Panc1 (cell line): ENCODE results near the gene ARF1. TPM values are rescaled to one million over a fixed set of nuclear protein-coding genes. Genes with fewer than 3 reads are reported as not detected.
A peak's percentile ranks its signal among the peaks of the same experiment; 100 is the strongest.

Experiments used
- ATAC-seq: fragments of 200-7000 bp; cut with Tn5 transposase; 2 replicates; pipeline ENCODE4 v1.9.1; 2020; ENCODE audit warnings: mild to moderate bottlenecking, moderate library complexity
- BruUV-seq: library from RNA; stranded (reverse); fragments of 400-500 nt; replicated peaks from 2 replicates; lab custom pipeline; 2021; lab: Mats Ljungman, UMichigan
- CTCF ChIA-PET: fragments of 300-600 bp; sonication (Branson Sonifier 250); formaldehyde crosslinking; loops from one replicate; lab custom pipeline; 2022; ENCODE audit warnings: antibody characterized with exemption; lab: Charles Lee
- POLR2A ChIA-PET: fragments of 300-600 bp; sonication (Branson Sonifier 250); formaldehyde crosslinking; loops from one replicate; lab custom pipeline; 2022; ENCODE audit warnings: antibody characterized with exemption; lab: Charles Lee
- DNase-seq: peaks from one replicate; pipeline ENCODE4 v3.0.0-alpha.2; 2010; ENCODE audit warnings: low read depth, low spot score
- H3K27ac ChIP-seq: 2 replicates; pipeline ENCODE4 v1.5.1; 2011; ENCODE audit warnings: mild to moderate bottlenecking, low read length, inconsistent platforms
- H3K27me3 ChIP-seq: fragments of 200-500 bp; sonication (Bioruptor generic); 2 replicates; pipeline ENCODE4 v1.6.0; 2014; ENCODE audit warnings: low read length, inconsistent platforms; ENCODE audit not compliant: control insufficient read depth, insufficient read depth
- H3K36me3 ChIP-seq: fragments of 200-500 bp; sonication (Bioruptor generic); 2 replicates; pipeline ENCODE4 v1.5.1; 2014; ENCODE audit warnings: inconsistent platforms, mild to moderate bottlenecking, low read length, moderate library complexity; ENCODE audit not compliant: control insufficient read depth, insufficient read depth
- H3K4me1 ChIP-seq: 2 replicates; pipeline ENCODE4 v1.5.1; 2011; ENCODE audit warnings: inconsistent platforms, mild to moderate bottlenecking, low read length, moderate library complexity; ENCODE audit not compliant: control insufficient read depth, insufficient read depth
- H3K4me3 ChIP-seq, 2 experiments: 2 replicates each; pipeline ENCODE4 v1.5.1; 2011 to 2012; ENCODE audit warnings: low read depth in 2 of 2, low read length in 2 of 2, mild to moderate bottlenecking in 2 of 2, inconsistent platforms in 1 of 2, moderate library complexity in 1 of 2
- H3K9me3 ChIP-seq: fragments of 200-500 bp; sonication (Bioruptor generic); 2 replicates; pipeline ENCODE4 v1.5.1; 2014; ENCODE audit warnings: low read depth, mild to moderate bottlenecking, inconsistent platforms, low read length, moderate library complexity; ENCODE audit not compliant: control insufficient read depth, insufficient read depth
- POLR2AphosphoS5 ChIP-seq: IDR thresholded peaks from 2 replicates; pipeline ENCODE4 v1.6.1; 2012; ENCODE audit warnings: mild to moderate bottlenecking, low read depth, low read length, moderate library complexity
- SIN3A ChIP-seq: IDR thresholded peaks from 2 replicates; pipeline ENCODE4 v1.6.1; 2012; ENCODE audit warnings: low read depth, mild to moderate bottlenecking, low read length, moderate library complexity, borderline replicate concordance; ENCODE audit not compliant: insufficient read depth
- TCF7L2 ChIP-seq: IDR thresholded peaks from 2 replicates; pipeline ENCODE4 v1.6.1; 2011; ENCODE audit warnings: mild to moderate bottlenecking, low read depth, low read length, inconsistent platforms
- in situ Hi-C: cut with HindIII; loops from 2 replicates; pipeline ENCODE4 v1.10.0; 2016; ENCODE audit warnings: low sequenced_read_pairs, low pct_unique_long_range_greater_than_20kb
- intact Hi-C: fragments of 100-400 bp; cut with micrococcal nuclease; formaldehyde crosslinking; loops from one replicate; pipeline ENCODE4 v1.10.0; 2022; ENCODE audit not compliant: unreplicated experiment
- total RNA-seq: library from RNA; stranded (reverse); gene quantifications from one replicate; pipeline ENCODE4 v1.2.1, GENCODE V29; 2021; ENCODE audit not compliant: unreplicated experiment
- TF ChIP-seq, protein P1 (sequence below): fragments of 450-650 bp; IDR thresholded peaks from 2 replicates; pipeline ENCODE4 v1.5.1; 2017; ENCODE audit warnings: mild to moderate bottlenecking
- TF ChIP-seq, protein P2 (sequence below), 2 experiments: IDR thresholded peaks; 2 replicates each; pipeline ENCODE4 v1.6.1; 2011 to 2012; ENCODE audit warnings: low read depth in 2 of 2, control low read depth in 1 of 2, low read length in 1 of 2, mild to moderate bottlenecking in 1 of 2, moderate library complexity in 1 of 2; ENCODE audit not compliant: insufficient read depth in 1 of 2

The ARF1 gene
- total RNA-seq, 1 experiment from 2014 or later, result 321 TPM

DNA sequence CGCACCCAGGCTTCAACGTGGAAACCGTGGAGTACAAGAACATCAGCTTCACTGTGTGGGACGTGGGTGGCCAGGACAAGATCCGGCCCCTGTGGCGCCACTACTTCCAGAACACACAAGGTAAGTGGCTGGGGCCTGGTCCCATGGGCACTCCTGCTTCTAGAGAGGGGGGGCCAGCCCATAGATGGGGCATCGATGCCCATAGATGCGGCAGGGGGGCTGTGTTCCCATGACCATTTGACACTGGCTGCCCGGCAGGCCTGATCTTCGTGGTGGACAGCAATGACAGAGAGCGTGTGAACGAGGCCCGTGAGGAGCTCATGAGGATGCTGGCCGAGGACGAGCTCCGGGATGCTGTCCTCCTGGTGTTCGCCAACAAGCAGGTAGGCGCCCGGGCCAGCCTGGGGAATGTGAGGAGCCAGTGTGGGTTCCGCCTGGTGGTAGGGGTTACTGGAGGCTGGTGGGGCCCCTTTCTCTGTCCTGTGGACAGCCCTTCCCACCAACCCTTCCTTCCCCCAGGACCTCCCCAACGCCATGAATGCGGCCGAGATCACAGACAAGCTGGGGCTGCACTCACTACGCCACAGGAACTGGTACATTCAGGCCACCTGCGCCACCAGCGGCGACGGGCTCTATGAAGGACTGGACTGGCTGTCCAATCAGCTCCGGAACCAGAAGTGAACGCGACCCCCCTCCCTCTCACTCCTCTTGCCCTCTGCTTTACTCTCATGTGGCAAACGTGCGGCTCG is 15.0 kb downstream of the ARF1 start:
- intact Hi-C loops, result no loop called here
- TF ChIP-seq TCF7L2 (no peak), POLR2AphosphoS5 (no peak), SIN3A (no peak)
- TF ChIP-seq, protein P1, sequence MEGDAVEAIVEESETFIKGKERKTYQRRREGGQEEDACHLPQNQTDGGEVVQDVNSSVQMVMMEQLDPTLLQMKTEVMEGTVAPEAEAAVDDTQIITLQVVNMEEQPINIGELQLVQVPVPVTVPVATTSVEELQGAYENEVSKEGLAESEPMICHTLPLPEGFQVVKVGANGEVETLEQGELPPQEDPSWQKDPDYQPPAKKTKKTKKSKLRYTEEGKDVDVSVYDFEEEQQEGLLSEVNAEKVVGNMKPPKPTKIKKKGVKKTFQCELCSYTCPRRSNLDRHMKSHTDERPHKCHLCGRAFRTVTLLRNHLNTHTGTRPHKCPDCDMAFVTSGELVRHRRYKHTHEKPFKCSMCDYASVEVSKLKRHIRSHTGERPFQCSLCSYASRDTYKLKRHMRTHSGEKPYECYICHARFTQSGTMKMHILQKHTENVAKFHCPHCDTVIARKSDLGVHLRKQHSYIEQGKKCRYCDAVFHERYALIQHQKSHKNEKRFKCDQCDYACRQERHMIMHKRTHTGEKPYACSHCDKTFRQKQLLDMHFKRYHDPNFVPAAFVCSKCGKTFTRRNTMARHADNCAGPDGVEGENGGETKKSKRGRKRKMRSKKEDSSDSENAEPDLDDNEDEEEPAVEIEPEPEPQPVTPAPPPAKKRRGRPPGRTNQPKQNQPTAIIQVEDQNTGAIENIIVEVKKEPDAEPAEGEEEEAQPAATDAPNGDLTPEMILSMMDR, result no peak
- TF ChIP-seq, protein P2, sequence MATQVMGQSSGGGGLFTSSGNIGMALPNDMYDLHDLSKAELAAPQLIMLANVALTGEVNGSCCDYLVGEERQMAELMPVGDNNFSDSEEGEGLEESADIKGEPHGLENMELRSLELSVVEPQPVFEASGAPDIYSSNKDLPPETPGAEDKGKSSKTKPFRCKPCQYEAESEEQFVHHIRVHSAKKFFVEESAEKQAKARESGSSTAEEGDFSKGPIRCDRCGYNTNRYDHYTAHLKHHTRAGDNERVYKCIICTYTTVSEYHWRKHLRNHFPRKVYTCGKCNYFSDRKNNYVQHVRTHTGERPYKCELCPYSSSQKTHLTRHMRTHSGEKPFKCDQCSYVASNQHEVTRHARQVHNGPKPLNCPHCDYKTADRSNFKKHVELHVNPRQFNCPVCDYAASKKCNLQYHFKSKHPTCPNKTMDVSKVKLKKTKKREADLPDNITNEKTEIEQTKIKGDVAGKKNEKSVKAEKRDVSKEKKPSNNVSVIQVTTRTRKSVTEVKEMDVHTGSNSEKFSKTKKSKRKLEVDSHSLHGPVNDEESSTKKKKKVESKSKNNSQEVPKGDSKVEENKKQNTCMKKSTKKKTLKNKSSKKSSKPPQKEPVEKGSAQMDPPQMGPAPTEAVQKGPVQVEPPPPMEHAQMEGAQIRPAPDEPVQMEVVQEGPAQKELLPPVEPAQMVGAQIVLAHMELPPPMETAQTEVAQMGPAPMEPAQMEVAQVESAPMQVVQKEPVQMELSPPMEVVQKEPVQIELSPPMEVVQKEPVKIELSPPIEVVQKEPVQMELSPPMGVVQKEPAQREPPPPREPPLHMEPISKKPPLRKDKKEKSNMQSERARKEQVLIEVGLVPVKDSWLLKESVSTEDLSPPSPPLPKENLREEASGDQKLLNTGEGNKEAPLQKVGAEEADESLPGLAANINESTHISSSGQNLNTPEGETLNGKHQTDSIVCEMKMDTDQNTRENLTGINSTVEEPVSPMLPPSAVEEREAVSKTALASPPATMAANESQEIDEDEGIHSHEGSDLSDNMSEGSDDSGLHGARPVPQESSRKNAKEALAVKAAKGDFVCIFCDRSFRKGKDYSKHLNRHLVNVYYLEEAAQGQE (IDR thresholded peaks at IDR 0.05; ENCODE audit: insufficient read depth in 1 of 2, low read depth in 2 of 2, low read length in 1 of 2), result no peak
- in situ Hi-C loops, result no loop called here
- DNase-seq (no peak), ATAC-seq (no peak)
- H3K36me3 ChIP-seq, result peaks cover 7% of the 10 kb centered on the region
- POLR2A ChIA-PET, result no interaction called here
- H3K27me3 ChIP-seq, result no peaks in the 10 kb centered on the region
- H3K4me1 ChIP-seq, result peaks cover 17% of the 10 kb centered on the region
- H3K27ac ChIP-seq, result no peak overlapping the region
- CTCF ChIA-PET, result no interaction called here
- BruUV-seq, result no TSS peak
- no peak overlapping the region for H3K4me3 ChIP-seq
- peaks cover 3% of the 10 kb centered on the region; the same call in 1 of the 2 replicates for H3K9me3 ChIP-seq

DNA sequence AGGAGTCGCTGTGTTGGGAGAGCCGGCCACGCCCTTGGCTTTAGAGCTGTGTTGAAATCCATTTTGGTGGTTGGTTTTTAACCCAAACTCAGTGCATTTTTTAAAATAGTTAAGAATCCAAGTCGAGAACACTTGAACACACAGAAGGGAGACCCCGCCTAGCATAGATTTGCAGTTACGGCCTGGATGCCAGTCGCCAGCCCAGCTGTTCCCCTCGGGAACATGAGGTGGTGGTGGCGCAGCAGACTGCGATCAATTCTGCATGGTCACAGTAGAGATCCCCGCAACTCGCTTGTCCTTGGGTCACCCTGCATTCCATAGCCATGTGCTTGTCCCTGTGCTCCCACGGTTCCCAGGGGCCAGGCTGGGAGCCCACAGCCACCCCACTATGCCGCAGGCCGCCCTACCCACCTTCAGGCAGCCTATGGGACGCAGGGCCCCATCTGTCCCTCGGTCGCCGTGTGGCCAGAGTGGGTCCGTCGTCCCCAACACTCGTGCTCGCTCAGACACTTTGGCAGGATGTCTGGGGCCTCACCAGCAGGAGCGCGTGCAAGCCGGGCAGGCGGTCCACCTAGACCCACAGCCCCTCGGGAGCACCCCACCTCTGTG is 15.9 kb downstream of the ARF1 start:
- in situ Hi-C loops (no loop called here), intact Hi-C loops (no loop called here)
- Histone ChIP-seq H3K9me3 (peaks cover 3% of the 10 kb centered on the region; the same call in 1 of the 2 replicates), H3K27ac (no peak overlapping the region), H3K27me3 (no peaks in the 10 kb centered on the region), H3K36me3 (peaks cover 8% of the 10 kb centered on the region), H3K4me1 (peaks cover 17% of the 10 kb centered on the region), H3K4me3 (no peak overlapping the region)
- ChIA-PET CTCF (no interaction called here), POLR2A (interaction anchor here (0.6 kb wide), 1 partner anchor 365 kb away, joined by 8 read pairs; no protein-coding TSS in a partner anchor)
- TSS peak; percentile 90 for BruUV-seq
- TF ChIP-seq, protein P1, result no peak
- TF ChIP-seq SIN3A (no peak), TCF7L2 (no peak), POLR2AphosphoS5 (no peak; the same call in 1 of the 2 replicates)
- TF ChIP-seq, protein P2 (IDR thresholded peaks at IDR 0.05; ENCODE audit: insufficient read depth in 1 of 2, low read depth in 2 of 2, low read length in 1 of 2), result no peak
- no peak for ATAC-seq
- DNase-seq, result no peak
